COR-L47 (cell line): ENCODE results near the gene SKAP2.
A peak's percentile ranks its signal among the peaks of the same experiment; 100 is the strongest.

ENCODE experiments used
- DNase-seq: peaks from one replicate; lab custom pipeline; 2025; lab: John Stamatoyannopoulos, UW

SKAP2 gene

GRCh38 chr7:26636808-26637207, 227.6 kb downstream of the SKAP2 start:
- no peak for DNase-seq

DNA sequence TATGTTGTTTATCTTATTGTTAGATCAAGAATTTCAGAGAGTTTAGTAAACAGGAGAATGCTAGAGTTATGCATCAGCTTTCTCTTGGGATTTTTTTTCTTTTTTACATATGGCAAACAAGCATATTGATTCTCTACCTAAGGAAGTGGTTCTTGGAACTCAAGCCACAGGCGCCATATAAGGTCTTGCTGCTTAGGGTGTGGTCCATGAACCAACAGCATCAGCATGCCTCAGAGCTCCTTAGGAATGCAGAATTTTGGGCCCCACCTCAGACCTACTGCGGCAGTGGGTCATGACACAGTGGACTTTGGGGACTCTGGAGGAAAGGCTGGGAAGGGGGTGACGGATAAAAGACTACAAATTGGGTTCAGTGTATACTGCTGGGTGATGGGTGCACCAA, 230.8 kb downstream of the SKAP2 start:
- DNase-seq = no peak

DNA sequence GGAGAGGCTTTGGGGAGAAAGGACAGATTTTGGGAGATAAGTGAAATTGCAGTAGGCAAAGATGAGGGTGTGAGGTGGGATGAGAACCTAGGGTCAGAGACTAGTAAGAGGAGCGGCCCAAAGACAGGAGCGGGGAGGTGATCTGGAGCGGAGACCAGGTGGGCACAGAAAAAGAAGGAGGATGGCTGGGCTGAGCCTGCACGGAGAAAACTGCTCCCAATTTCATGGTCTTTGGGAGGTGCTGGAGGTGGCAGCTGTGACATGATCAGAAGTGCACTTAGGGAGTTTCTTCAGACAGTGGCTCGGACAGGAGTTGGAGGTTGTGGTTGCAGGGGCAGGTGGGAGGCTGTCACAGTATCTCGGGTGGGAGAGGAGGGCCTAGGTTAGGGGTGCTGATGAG, 232.8 kb downstream of the SKAP2 start:
- no peak for DNase-seq

DNA sequence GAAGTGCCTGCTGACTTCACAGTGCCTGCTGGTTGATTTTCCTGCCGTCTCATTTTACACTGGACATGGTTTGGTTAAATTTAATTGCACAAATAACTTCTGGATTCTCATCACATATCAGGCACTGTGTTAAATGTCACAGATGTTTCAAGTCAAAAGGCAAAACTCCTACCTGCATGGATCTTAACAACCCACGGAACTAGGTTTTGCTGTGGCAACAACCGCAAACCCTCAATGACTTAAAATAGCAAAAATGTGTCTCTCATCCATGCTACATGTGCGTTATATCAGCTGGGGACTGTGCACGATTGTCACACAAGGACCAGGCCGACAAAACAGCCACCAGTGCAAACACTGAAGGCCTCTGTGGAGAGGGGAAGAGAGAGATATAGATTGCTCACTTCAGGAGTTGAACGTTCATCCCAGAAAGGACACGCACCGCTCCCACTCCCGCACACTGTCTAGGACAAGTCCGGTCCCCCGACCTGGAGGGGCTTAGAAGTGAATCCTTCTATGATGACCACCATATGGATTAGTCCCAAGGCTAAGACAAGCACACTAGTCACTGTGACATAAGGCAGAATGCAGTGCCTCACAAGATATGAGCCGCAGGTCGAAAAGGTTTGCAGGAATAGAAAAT, 233.3 kb downstream of the SKAP2 start:
- no peak for DNase-seq

DNA sequence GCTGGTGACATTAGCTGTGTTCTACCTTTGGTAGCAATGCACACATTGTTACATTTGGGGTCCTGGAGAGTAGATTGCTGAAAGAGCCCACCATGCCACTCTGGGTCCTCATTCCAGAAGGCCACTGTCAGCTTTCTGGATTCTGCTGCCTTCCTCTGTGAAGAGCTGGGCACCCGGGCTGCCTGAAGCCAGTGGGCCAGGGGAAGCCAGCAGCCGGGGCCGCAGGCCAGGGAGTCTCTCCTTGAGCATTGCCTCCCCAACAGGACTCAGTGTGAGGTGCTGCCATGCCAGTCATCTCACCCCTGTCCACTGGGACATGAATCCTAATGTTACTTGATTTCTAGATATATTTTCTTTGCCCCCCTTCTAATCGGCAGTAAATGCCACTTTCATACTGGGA, 234.0 kb downstream of the SKAP2 start:
- DNase-seq = no peak

DNA sequence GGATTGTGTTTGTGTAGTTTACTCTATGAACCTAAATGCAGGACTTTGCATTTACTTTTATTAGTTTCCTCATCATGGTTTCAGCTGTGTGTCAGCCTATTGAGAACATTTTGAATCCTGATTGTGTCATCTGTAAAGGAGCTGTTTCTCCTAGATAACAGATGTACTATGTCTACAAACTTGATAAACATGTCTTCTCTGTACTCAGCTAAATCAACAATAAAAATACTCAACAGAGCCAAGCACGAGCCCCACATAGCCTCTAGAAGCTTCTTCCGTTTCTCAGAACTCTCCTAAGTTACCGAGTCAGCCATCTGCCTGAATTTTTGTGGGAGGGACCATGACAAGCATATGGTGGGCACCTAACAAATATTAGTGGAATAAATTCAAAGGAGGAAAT, 234.7 kb downstream of the SKAP2 start:
- no peak for DNase-seq

GRCh38 chr7:26627891-26628341, 236.5 kb downstream of the SKAP2 start:
- DNase-seq = peak; percentile 13

- no peak for DNase-seq
Observed at GRCh38 chr7:26627221-26627620, 237.2 kb downstream of the SKAP2 start.

- no peak for DNase-seq
Observed at GRCh38 chr7:26626687-26627086, 237.7 kb downstream of the SKAP2 start.

DNA sequence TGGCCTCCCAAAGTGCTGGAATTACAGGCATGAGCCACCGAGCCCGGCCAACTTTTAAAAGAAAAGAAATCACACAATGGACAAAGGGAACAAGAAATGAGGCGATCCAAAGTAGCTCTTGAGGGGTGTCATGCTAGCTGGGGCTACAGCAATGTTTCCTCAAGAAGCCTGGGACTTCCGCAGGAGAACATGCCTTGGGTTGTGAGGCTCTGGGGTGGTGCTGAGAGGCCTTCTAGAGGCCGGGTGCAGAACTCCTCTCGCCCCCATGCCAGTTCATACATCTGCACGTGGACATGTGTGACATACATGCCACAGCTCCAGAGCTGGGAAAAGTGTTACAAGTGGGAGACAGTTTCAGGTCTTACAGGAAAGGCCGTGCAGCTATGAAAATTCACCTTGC, 238.2 kb downstream of the SKAP2 start:
- no peak for DNase-seq

DNA sequence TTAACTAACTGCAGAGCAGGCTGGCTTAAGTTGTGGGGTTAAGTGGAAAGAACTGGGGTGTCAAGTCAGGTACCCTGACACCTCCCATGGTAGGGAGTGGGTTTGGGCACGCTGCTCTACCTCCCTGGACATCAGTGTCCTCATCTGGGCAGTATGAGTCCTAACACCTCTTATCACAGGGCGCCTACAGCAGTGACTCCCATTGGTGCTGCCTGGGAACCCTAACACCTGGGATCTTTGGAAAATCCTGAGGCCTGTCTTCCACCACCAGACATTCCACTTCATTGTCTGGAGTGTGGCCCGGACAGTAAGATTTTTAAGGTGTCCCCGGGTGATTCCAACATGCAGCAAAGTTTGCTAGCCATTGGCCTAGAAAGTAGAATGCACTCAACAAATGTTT, 239.1 kb downstream of the SKAP2 start:
- DNase-seq = no peak

GRCh38 chr7:26624839-26625238, 239.6 kb downstream of the SKAP2 start:
- no peak for DNase-seq

DNA sequence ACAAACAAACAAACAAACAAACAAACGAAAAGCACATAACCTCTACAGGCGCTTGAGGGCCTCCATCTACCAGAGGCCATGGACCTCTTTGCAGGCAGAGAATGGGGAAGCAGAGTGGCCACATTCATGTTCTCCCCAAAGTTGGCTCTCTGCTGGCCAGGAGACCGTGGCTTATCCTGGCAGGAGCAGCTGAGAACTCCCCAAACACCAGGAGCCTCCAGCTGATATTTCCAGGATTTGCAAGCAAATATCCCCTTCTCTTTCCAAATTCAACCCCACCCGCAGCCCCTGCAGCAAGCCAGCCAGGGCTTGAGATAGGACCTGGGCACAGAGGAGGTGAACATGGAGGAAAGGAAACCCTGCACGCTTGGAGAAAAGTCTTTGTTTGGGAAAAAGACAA, 240.0 kb downstream of the SKAP2 start:
- DNase-seq = no peak

GRCh38 chr7:26620352-26620751, 244.0 kb downstream of the SKAP2 start:
- DNase-seq = no peak

DNA sequence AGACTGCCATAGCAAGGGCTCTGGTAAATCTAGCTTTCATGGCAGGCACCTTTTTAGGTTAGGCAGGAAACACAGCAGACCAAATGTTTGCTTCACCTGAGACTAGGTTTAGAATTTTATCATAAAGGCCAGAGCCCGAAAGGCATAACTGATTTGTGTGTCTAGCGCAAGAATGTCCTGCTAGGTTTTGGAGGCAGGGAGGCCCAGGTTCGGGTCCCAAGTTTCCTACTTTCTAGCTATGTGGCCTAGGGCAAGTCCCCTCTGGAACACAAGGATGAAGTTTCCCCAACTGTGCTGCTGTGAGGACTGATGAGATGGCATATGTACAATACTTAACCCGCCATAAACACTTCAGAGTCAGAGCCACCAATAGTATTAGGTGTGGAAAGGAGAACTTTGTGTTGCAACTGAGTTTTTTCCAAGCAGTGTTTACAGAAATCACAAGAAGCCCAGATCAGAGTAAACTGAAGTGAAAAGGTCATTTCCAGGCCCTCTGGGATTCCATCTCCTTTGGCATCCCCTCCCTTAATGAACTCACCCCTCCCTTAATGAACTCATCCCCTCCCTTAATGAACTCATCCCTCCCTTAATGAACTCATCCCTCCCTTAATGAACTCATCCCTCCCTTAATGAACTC, 244.9 kb downstream of the SKAP2 start:
- DNase-seq = no peak

- DNase-seq = no peak
Observed at GRCh38 chr7:26618898-26619297, 245.5 kb downstream of the SKAP2 start.

DNA sequence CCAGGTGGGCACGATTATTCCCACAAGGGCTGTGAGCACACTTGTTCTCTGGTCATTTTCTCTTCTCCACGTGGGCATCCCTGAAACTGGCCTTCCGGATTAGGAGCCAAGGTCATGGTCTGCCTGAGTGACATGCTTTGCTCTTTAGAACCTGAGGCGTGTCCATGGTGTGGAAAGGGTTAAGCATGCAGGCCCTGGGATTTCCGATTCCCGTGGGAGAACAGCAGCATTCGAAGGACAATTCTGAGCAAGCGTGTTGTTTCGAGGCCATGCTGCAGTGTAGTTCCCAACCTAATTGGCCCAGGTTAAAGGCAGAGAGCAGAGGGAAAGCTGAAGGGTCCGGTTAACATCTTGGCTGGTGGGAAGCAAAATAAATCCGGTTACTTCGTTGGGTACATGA, 245.9 kb downstream of the SKAP2 start:
- no peak for DNase-seq
